ENCODE results near the gene MPV17L.
"Not testable (repeated sequence)": the region's sequence is repeated elsewhere in the genome, so short reads cannot be mapped to it uniquely, and the experiment has no call there.

DNA sequence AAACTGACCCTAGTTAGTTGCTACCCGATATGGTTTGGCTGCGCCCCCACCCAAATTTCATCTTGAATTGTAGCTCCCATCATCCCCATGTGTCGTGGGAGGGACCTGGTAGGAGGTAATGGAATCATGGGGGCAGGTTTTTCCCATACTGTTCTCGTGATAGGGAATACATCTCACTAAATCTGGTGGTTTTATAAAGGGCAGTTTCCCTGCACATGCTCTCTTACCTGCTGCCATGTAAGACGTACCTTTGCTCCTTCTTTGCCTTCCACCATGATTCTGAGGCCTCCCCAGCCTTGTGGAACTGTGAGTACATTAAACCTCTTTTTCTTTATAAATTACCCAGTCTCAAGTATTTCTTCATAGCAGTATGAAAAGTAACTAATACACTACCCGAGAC lies 7.5 kb upstream of the MPV17L start:
- not testable (repeated sequence) for TF ChIP-seq POLR2A, POLR2AphosphoS5, EP300 (IDR thresholded peaks at IDR 0.05)
- TF ChIP-seq, protein P1, sequence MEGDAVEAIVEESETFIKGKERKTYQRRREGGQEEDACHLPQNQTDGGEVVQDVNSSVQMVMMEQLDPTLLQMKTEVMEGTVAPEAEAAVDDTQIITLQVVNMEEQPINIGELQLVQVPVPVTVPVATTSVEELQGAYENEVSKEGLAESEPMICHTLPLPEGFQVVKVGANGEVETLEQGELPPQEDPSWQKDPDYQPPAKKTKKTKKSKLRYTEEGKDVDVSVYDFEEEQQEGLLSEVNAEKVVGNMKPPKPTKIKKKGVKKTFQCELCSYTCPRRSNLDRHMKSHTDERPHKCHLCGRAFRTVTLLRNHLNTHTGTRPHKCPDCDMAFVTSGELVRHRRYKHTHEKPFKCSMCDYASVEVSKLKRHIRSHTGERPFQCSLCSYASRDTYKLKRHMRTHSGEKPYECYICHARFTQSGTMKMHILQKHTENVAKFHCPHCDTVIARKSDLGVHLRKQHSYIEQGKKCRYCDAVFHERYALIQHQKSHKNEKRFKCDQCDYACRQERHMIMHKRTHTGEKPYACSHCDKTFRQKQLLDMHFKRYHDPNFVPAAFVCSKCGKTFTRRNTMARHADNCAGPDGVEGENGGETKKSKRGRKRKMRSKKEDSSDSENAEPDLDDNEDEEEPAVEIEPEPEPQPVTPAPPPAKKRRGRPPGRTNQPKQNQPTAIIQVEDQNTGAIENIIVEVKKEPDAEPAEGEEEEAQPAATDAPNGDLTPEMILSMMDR (IDR thresholded peaks at IDR 0.05), result not testable (repeated sequence)
